Hepatocyte (in vitro differentiated cells): ENCODE results near the gene ZNF341. TPM values are rescaled to one million over a fixed set of nuclear protein-coding genes. Genes with fewer than 3 reads are reported as not detected.

ENCODE experiments used
- DNase-seq: peaks from one replicate; pipeline ENCODE4 v3.0.0-alpha.2; 2016; ENCODE audit warnings: low spot score
- H2AFZ ChIP-seq: fragments of 200-600 bp; sonication (generic); 2 replicates; pipeline ENCODE4 v1.6.0; 2016; ENCODE audit warnings: antibody characterized with exemption, mild to moderate bottlenecking
- H3K27ac ChIP-seq: fragments of 200-600 bp; sonication (generic); 2 replicates; pipeline ENCODE4 v1.5.1; 2016; ENCODE audit warnings: mild to moderate bottlenecking
- H3K27me3 ChIP-seq: fragments of 200-600 bp; sonication (generic); 2 replicates; pipeline ENCODE4 v1.6.1; 2016
- H3K36me3 ChIP-seq: fragments of 200-600 bp; sonication (generic); replicated peaks from 2 replicates; pipeline ENCODE4 v1.5.1; 2016; ENCODE audit warnings: low read depth; ENCODE audit not compliant: insufficient read depth
- H3K4me1 ChIP-seq: fragments of 200-600 bp; sonication (generic); 2 replicates; pipeline ENCODE4 v1.5.1; 2016; ENCODE audit warnings: mild to moderate bottlenecking, moderate library complexity; ENCODE audit not compliant: insufficient read depth
- H3K4me2 ChIP-seq: fragments of 200-600 bp; sonication (generic); 2 replicates; pipeline ENCODE4 v1.6.0; 2016
- H3K4me3 ChIP-seq: fragments of 200-600 bp; sonication (generic); 2 replicates; pipeline ENCODE4 v1.5.1; 2016; ENCODE audit warnings: mild to moderate bottlenecking
- H3K79me2 ChIP-seq: fragments of 200-600 bp; sonication (generic); 2 replicates; pipeline ENCODE4 v1.6.0; 2017; ENCODE audit warnings: mild to moderate bottlenecking
- H3K9me2 ChIP-seq: fragments of 200-600 bp; sonication (generic); replicated peaks from 2 replicates; pipeline ENCODE4 v1.6.0; 2017; ENCODE audit warnings: mild to moderate bottlenecking; ENCODE audit not compliant: insufficient read depth
- H3K9me3 ChIP-seq: fragments of 200-600 bp; sonication (generic); 2 replicates; pipeline ENCODE4 v1.5.1; 2016; ENCODE audit warnings: low read depth, mild to moderate bottlenecking
- H4K20me1 ChIP-seq: fragments of 200-600 bp; sonication (generic); 2 replicates; pipeline ENCODE4 v1.6.0; 2016; ENCODE audit warnings: mild to moderate bottlenecking; ENCODE audit not compliant: insufficient read depth, poor library complexity, severe bottlenecking
- EZH2 ChIP-seq: fragments of 200-600 bp; sonication (generic); IDR thresholded peaks from 2 replicates; pipeline ENCODE4 v1.6.1; 2016; ENCODE audit warnings: antibody characterized with exemption, mild to moderate bottlenecking, borderline replicate concordance
- EZH2phosphoT487 ChIP-seq: fragments of 200-600 bp; sonication (generic); IDR thresholded peaks from one replicate; pipeline ENCODE4 v1.6.1; 2018; ENCODE audit warnings: antibody characterized with exemption, mild to moderate bottlenecking, low read depth, moderate library complexity; ENCODE audit not compliant: unreplicated experiment, severe bottlenecking
- WGBS: methylation state at CpG from one replicate; pipeline ENCODE4 v1.1.6; 2016; ENCODE audit warnings: low lambda C conversion rate; ENCODE audit errors: missing lambda C conversion rate; 5-methylcytosine and 5-hydroxymethylcytosine counted together
- polyA plus RNA-seq: library from polyadenylated mRNA; unstranded; fragments of >200 nt; fragmentation: Nextera tagmentation; extraction: Ambion mirVana; gene quantifications from 2 replicates; pipeline ENCODE4 v1.2.1, GENCODE V29; 2016
- total RNA-seq: library from RNA; depleted of rRNA; stranded (reverse); fragments of >200 nt; gene quantifications from 2 replicates; pipeline ENCODE4 v1.2.3, GENCODE V29; 2014
- TF ChIP-seq, protein P1 (sequence below): fragments of 200-600 bp; sonication (generic); IDR thresholded peaks from 2 replicates; pipeline ENCODE4 v1.5.1; 2016; ENCODE audit warnings: antibody characterized with exemption, mild to moderate bottlenecking; ENCODE audit not compliant: poor library complexity

ZNF341 gene
- total and polyA plus RNA-seq, 2 experiments from 2014 or later, result 2.3 to 3.6 TPM

DNA sequence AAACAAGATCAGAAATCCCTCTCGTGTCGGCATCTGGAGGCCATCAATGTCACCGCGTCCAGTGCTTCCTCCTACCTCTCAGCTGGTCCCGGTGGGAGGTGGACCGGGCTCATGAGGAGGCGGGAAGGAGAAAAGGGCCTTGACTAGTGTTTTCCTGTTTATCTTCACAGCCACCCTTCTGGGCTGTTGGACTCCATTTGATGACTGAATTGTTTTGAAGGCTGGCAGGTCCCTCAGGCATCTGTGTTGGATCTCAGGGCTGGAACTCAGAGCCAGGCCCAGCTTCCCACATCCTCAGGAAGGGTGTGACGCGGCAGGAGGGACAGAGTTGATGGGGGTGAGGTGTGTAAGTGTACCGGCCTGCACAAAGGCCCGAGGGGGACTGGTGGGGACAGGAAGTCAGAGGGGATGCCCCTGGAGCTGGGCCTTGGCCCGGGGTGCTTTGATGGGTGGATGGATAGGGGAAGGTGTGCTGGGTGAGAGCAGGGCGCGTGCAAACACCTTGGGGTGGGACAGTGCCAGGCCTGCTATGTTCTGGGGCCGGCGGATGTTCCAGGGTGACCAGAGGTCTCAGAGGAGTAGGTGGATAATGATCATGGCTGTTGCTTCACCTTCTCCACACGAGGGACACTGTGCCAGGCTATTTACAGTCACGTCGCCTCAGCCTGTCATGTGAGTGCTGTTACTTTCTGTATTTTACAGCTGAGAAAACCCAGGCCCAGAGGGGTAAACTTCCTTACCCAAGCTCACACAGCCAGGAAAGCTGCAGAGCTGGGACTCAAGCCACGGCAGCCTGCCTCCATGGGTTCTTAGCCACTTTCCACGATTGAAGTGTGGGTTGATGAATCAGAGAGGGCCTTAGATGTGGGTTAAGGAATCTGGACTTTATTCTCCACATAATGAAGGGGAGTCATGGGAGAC lies 61.5 kb downstream of the ZNF341 start:
- DNase-seq, result no peak

DNA sequence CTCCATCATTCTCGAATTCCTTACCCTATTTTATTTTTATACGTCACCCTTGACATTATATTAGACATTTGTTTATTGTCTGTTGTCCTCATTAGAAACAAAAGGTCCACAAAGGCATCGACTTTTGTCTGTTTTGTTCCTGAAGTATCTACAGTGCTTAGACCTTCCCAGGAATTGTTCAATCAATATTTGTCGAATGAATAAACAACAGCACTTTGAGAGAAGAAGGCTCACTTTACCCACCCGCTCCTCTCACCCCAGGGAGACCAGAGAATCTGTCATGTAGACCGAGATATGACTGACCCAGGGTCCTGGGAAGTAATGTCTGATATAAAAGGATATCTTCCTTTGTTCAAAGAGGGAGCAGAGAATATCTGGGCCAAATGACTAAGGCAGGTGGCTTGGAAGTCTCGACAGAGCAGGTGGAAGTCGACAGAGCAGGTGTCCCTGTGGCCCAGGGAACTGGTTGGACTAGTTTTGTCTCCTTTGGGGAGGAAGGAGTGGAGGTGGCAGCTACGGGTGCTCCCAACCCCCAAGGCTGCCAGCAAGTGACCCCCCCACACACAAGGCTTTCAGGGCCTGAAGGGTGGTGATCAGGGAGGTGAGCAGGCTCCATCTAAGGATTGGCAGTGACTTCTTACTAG lies 64.6 kb downstream of the ZNF341 start:
- no peaks in the 10 kb centered on the region for H3K9me3 ChIP-seq
- H3K4me3 ChIP-seq, result no peak overlapping the region
- H3K4me1 ChIP-seq, result peaks cover 9% of the 10 kb centered on the region
- no peaks in the 10 kb centered on the region for H4K20me1 ChIP-seq
- no peaks in the 10 kb centered on the region for H3K36me3 ChIP-seq
- H3K27ac ChIP-seq, result peak overlapping the region; percentile 82
- peak overlapping the region; percentile 29 for H2AFZ ChIP-seq
- TF ChIP-seq, protein P1, sequence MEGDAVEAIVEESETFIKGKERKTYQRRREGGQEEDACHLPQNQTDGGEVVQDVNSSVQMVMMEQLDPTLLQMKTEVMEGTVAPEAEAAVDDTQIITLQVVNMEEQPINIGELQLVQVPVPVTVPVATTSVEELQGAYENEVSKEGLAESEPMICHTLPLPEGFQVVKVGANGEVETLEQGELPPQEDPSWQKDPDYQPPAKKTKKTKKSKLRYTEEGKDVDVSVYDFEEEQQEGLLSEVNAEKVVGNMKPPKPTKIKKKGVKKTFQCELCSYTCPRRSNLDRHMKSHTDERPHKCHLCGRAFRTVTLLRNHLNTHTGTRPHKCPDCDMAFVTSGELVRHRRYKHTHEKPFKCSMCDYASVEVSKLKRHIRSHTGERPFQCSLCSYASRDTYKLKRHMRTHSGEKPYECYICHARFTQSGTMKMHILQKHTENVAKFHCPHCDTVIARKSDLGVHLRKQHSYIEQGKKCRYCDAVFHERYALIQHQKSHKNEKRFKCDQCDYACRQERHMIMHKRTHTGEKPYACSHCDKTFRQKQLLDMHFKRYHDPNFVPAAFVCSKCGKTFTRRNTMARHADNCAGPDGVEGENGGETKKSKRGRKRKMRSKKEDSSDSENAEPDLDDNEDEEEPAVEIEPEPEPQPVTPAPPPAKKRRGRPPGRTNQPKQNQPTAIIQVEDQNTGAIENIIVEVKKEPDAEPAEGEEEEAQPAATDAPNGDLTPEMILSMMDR, result no peak
- TF ChIP-seq EZH2phosphoT487 (no peak), EZH2 (no peak)
- H3K9me2 ChIP-seq, result no peaks in the 10 kb centered on the region
- DNase-seq, result peak; percentile 71
- H3K4me2 ChIP-seq, result no peak overlapping the region
- WGBS, result 67% methylated on average over 9 of the region's 9 CpGs
- no peaks in the 10 kb centered on the region for H3K79me2 ChIP-seq
- H3K27me3 ChIP-seq, result no peaks in the 10 kb centered on the region

More for the DNA sequence above, 61.5 kb downstream of the ZNF341 start:
- Histone ChIP-seq H3K4me1 (peaks cover 27% of the 10 kb centered on the region), H3K79me2 (no peaks in the 10 kb centered on the region), H3K27ac (peak overlapping the region; percentile 6), H3K9me2 (no peaks in the 10 kb centered on the region), H2AFZ (no peak overlapping the region), H3K36me3 (no peaks in the 10 kb centered on the region), H3K4me3 (no peak overlapping the region), H3K27me3 (no peaks in the 10 kb centered on the region), H4K20me1 (no peaks in the 10 kb centered on the region), H3K4me2 (no peak overlapping the region), H3K9me3 (no peaks in the 10 kb centered on the region)
- 64% methylated on average over 21 of the region's 21 CpGs for WGBS
- TF ChIP-seq EZH2 (no peak), EZH2phosphoT487 (no peak)
- TF ChIP-seq, protein P1, result no peak

DNA sequence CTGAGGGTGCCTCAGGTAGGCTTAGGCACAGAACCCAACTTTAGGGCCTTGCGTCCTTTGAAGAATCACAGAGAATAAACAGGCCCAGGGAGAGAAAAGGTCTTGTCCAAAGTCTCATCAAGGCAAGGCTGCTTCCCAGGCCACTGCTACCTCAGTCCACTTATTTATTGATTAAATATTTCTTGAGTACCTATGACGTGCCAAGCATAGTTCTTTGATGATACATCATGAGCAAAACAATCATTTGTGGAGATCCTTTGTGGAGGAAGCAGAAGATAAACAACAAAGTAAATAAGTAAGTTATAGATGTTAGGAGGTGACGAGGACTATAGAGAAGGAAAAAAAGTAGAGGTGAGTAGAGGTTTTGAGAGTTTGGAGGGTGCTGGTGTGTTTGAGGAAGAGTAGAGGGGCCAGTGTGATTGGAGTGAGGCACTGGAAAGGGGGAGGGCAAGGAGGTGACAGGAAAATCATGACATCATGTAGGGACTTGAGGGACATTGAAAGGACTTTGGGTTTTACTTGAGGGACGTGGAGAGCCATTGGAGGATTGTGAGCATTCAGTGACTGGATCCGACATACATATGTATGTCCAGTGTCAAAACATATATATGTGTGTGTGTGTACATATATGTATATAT lies 65.2 kb downstream of the ZNF341 start:
- Histone ChIP-seq H3K4me2 (no peak overlapping the region), H3K27me3 (no peaks in the 10 kb centered on the region), H3K4me3 (no peak overlapping the region), H3K4me1 (peaks cover 9% of the 10 kb centered on the region), H3K27ac (peak overlapping the region; percentile 82), H2AFZ (peak overlapping the region; percentile 12), H3K36me3 (no peaks in the 10 kb centered on the region), H3K9me2 (no peaks in the 10 kb centered on the region), H3K79me2 (no peaks in the 10 kb centered on the region), H4K20me1 (no peaks in the 10 kb centered on the region), H3K9me3 (no peaks in the 10 kb centered on the region)
- 86% methylated on average over 5 of the region's 5 CpGs for WGBS
- no peak for TF ChIP-seq EZH2phosphoT487
- TF ChIP-seq EZH2, result no peak
- TF ChIP-seq, protein P1, result no peak
- no peak for DNase-seq
